Measurements from ENCODE around the gene MALT1.

DNA sequence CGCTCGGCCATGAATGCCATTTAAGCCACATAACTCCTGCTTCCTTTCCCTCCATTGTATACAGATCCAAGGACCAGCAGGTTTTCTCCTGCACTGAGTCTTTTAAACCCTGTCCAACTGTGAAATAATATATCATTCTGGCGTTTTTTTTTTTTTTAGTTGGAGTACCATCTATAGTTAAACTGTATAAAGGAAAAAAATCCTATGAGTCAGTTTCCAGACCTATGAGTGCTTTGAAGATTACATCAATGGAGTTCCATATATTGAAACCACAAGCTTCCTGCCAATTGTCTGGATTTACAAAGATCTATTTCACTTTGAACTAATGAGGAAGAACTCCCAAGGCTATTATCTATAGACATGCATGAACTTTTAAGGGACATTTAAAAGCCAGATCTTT lies 2.4 kb upstream of the MALT1 start:
- TF ChIP-seq, protein P1, sequence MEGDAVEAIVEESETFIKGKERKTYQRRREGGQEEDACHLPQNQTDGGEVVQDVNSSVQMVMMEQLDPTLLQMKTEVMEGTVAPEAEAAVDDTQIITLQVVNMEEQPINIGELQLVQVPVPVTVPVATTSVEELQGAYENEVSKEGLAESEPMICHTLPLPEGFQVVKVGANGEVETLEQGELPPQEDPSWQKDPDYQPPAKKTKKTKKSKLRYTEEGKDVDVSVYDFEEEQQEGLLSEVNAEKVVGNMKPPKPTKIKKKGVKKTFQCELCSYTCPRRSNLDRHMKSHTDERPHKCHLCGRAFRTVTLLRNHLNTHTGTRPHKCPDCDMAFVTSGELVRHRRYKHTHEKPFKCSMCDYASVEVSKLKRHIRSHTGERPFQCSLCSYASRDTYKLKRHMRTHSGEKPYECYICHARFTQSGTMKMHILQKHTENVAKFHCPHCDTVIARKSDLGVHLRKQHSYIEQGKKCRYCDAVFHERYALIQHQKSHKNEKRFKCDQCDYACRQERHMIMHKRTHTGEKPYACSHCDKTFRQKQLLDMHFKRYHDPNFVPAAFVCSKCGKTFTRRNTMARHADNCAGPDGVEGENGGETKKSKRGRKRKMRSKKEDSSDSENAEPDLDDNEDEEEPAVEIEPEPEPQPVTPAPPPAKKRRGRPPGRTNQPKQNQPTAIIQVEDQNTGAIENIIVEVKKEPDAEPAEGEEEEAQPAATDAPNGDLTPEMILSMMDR (IDR thresholded peaks at IDR 0.05) = no peak
- TF ChIP-seq POLR2A (IDR thresholded peaks at IDR 0.05) = no peak
- TF ChIP-seq EP300 (IDR thresholded peaks at IDR 0.05) = no peak
